Aorta (tissue), 5 donors: ENCODE results near the gene PTPRN2. TPM values are rescaled to one million over a fixed set of nuclear protein-coding genes. Genes with fewer than 3 reads are reported as not detected.

ENCODE experiments used
- ATAC-seq: fragments of 200-7000 bp; cut with Tn5 transposase; one replicate; pipeline ENCODE4 v1.9.1; 2022; ENCODE audit warnings: moderate library complexity; ENCODE audit not compliant: low FRiP score
- DNase-seq, 2 donors: peaks; one replicate each; pipeline ENCODE4 v3.0.0-alpha.2; 2020
- H3K27ac ChIP-seq, 2 donors: one replicate each; pipeline ENCODE4 v1.5.1; 2013; ENCODE audit warnings: low read length in 2 of 2, mild to moderate bottlenecking in 2 of 2, moderate library complexity in 2 of 2, control low read depth in 1 of 2, inconsistent platforms in 1 of 2, low read depth in 1 of 2
- H3K27me3 ChIP-seq, 2 donors: one replicate each; pipeline ENCODE4 v1.6.1; 2013; ENCODE audit warnings: control low read depth in 1 of 2, low read length in 1 of 2, mild to moderate bottlenecking in 1 of 2, moderate library complexity in 1 of 2; ENCODE audit not compliant: insufficient read depth in 2 of 2, control insufficient read depth in 1 of 2
- H3K36me3 ChIP-seq, 2 donors: one replicate each; pipeline ENCODE4 v1.6.1; 2013; ENCODE audit warnings: control low read depth in 1 of 2, low read length in 1 of 2, mild to moderate bottlenecking in 1 of 2; ENCODE audit not compliant: insufficient read depth in 2 of 2, control insufficient read depth in 1 of 2
- H3K4me1 ChIP-seq, 2 donors: one replicate each; pipeline ENCODE4 v1.6.1; 2013; ENCODE audit warnings: low read length in 2 of 2, control low read depth in 1 of 2, mild to moderate bottlenecking in 1 of 2, moderate library complexity in 1 of 2; ENCODE audit not compliant: insufficient read depth in 2 of 2, control insufficient read depth in 1 of 2
- H3K4me3 ChIP-seq, 2 donors: one replicate each; pipeline ENCODE4 v1.5.1; 2013; ENCODE audit warnings: low read length in 2 of 2, control low read depth in 1 of 2, mild to moderate bottlenecking in 1 of 2
- H3K9me3 ChIP-seq: one replicate; pipeline ENCODE4 v1.6.1; 2013; ENCODE audit warnings: mild to moderate bottlenecking, low read length; ENCODE audit not compliant: control insufficient read depth
- WGBS, 2 donors: extraction: QIAGEN DNeasy Blood & Tissue Kit; methylation state at CpG; one replicate each; pipeline ENCODE4 v1.1.7; 2013; 5-methylcytosine and 5-hydroxymethylcytosine counted together
- intact Hi-C, 2 donors: fragments of 100-400 bp; cut with DNase I; formaldehyde crosslinking; loops; one replicate each; pipeline versions ENCODE4 v1.14.2 to v1.15.0; 2022
- polyA plus RNA-seq, 2 donors: library from polyadenylated mRNA; stranded (reverse); fragments of 200-250 nt; gene quantifications; one replicate each; pipeline ENCODE4 v1.2.3, GENCODE V29; 2013
- total RNA-seq, 2 donors: library from RNA; stranded (reverse); fragmentation: NEBNext Ultra II Directional; extraction: Animal tissue kit (Norgen Biotek cat#: 25700); gene quantifications; one replicate each; pipeline ENCODE4 v1.2.1, GENCODE V29; 2021
- donor health status: healthy with polysubstance abuse.
- donor health status: Bipolar disorder and iron deficiency.
- donor health status: DM: no; HTN: no; CAD: no.
- donor health status: DM: no; HTN: no; CAD: no.
- donor health status: DM: yes; HTN: yes; CAD: no.

The PTPRN2 gene
- total and polyA plus RNA-seq, 4 donors = 0.67 to 3.3 (median 1.4) TPM

GRCh38 chr7:157517782-157518513 lies 1069.7 kb downstream of the PTPRN2 start:
- no peaks in the 10 kb centered on the region for H3K27me3 ChIP-seq
- H3K27ac ChIP-seq = no peak overlapping the region
- ATAC-seq = no peak
- DNase-seq = peak in 1 of 2 donors; percentile 33
- intact Hi-C loops = no loop called here
- H3K4me3 ChIP-seq = no peak overlapping the region
- no peaks in the 10 kb centered on the region for H3K9me3 ChIP-seq
- H3K36me3 ChIP-seq = no peaks in the 10 kb centered on the region
- no peaks in the 10 kb centered on the region for H3K4me1 ChIP-seq
- WGBS, 2 donors = 59 to 67% methylated on average over 10 of the region's 10 CpGs

- DNase-seq = peak in 1 of 2 donors; percentile 69
- Histone ChIP-seq H3K27ac (no peak overlapping the region), H3K4me3 (no peak overlapping the region), H3K4me1 (no peaks in the 10 kb centered on the region), H3K27me3 (no peaks in the 10 kb centered on the region), H3K9me3 (no peaks in the 10 kb centered on the region), H3K36me3 (no peaks in the 10 kb centered on the region)
- WGBS, 2 donors = 84 to 86% methylated on average over 24 to 25 of the region's 25 CpGs
- intact Hi-C loops = no loop called here
- no peak for ATAC-seq
Observed at GRCh38 chr7:157516911-157517781, 1070.5 kb downstream of the PTPRN2 start.

DNA sequence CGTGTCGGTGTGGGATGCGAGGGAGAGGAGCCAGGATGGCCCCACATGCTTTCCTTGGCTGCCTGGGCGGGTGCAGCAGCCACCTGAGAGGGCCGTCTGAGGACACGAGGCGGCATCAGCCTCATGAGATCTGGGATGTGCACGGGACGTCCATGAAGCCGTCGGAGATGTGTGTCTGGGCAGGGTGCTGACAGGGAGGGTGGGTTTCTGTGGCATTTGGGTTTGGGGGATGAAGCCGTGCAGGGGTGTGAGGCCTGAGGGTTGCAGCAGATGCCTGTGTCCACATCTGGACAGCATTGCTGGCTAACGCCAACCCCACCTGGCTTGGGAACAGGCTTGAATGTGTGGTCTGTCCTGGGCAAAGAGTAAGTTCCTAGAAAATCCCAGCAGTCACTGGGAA lies 1071.3 kb downstream of the PTPRN2 start:
- ATAC-seq (no peak), DNase-seq (peak in 1 of 2 donors; percentile 59)
- Histone ChIP-seq H3K9me3 (no peaks in the 10 kb centered on the region), H3K4me1 (no peaks in the 10 kb centered on the region), H3K4me3 (no peak overlapping the region), H3K36me3 (no peaks in the 10 kb centered on the region), H3K27ac (no peak overlapping the region), H3K27me3 (no peaks in the 10 kb centered on the region)
- intact Hi-C loops = no loop called here
- 86 to 92% methylated on average over 13 of the region's 13 CpGs for WGBS, 2 donors

GRCh38 chr7:157515342-157516041 lies 1072.1 kb downstream of the PTPRN2 start:
- Histone ChIP-seq H3K9me3 (no peaks in the 10 kb centered on the region), H3K27me3 (no peaks in the 10 kb centered on the region), H3K4me3 (no peak overlapping the region), H3K27ac (no peak overlapping the region), H3K36me3 (no peaks in the 10 kb centered on the region), H3K4me1 (no peaks in the 10 kb centered on the region)
- intact Hi-C loops = no loop called here
- WGBS, 2 donors = 47 to 54% methylated on average over 21 of the region's 21 CpGs
- ATAC-seq = no peak
- peak in 1 of 2 donors; percentile 55 for DNase-seq

- H3K9me3 ChIP-seq = no peaks in the 10 kb centered on the region
- ATAC-seq (no peak), DNase-seq (peak in 1 of 2 donors; percentile 30)
Observed at GRCh38 chr7:157514746-157515145, 1072.9 kb downstream of the PTPRN2 start.

DNA sequence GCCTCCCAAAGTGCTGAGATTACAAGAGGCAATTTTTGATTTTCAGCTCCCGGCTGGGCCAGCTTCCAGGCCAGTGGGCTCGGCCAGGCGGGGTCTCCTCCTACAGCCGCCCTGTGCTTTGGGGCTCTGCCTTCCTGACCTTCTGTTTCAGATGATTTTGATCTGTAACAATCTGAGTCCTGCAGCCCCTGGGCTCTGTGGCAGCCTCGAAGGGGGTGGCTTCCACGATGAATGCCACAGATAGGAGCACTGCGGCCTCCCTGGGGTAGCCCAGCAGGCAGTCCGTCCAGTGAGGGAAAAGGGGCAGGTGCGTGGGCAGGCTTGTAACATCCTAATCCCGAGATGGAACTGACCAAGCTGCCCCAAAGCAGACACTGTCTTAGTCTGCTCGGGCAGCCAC lies 1073.3 kb downstream of the PTPRN2 start:
- peak in 1 of 2 donors; percentile 52 for DNase-seq
- no peaks in the 10 kb centered on the region for H3K27me3 ChIP-seq
- ATAC-seq = no peak
- no peak overlapping the region for H3K27ac ChIP-seq
- no peaks in the 10 kb centered on the region for H3K4me1 ChIP-seq
- H3K9me3 ChIP-seq = no peaks in the 10 kb centered on the region
- no peaks in the 10 kb centered on the region for H3K36me3 ChIP-seq
- 69 to 74% methylated on average over 11 of the region's 11 CpGs for WGBS, 2 donors
- H3K4me3 ChIP-seq = no peak overlapping the region
- intact Hi-C loops = no loop called here

More at GRCh38 chr7:157514746-157515145, 1072.9 kb downstream of the PTPRN2 start:
- Histone ChIP-seq H3K4me3 (no peak overlapping the region), H3K27me3 (no peaks in the 10 kb centered on the region), H3K36me3 (no peaks in the 10 kb centered on the region), H3K4me1 (no peaks in the 10 kb centered on the region), H3K27ac (no peak overlapping the region)
- intact Hi-C loops = no loop called here
- 41 to 49% methylated on average over 6 of the region's 6 CpGs for WGBS, 2 donors

DNA sequence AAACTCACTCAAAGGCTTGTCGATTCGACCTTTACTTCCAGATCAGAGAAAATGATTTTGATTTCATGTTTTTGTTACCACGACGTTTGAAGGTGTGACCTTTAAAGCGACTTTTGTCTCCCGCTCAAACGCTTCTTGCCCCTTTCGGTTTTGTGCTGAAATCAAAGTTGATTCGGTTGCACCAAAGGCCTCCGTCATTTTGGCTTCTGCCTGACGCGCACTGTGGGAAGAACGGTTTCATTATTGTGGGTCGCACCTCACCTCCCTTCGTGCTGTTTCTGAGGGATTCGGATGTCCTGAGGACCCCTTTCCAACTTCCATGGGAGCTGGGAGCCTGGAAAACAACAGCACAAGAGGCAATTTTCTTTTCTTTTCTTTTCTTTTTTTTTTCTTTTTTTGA lies 1073.9 kb downstream of the PTPRN2 start:
- DNase-seq (no peak), ATAC-seq (no peak)
- H3K9me3 ChIP-seq = no peaks in the 10 kb centered on the region
- H3K27me3 ChIP-seq = no peaks in the 10 kb centered on the region
- no peaks in the 10 kb centered on the region for H3K36me3 ChIP-seq
- H3K27ac ChIP-seq = no peak overlapping the region
- H3K4me1 ChIP-seq = no peaks in the 10 kb centered on the region
- WGBS, 2 donors = 86 to 88% methylated on average over 16 of the region's 16 CpGs
- no peak overlapping the region for H3K4me3 ChIP-seq
- intact Hi-C loops = no loop called here

GRCh38 chr7:157513162-157513621 lies 1074.4 kb downstream of the PTPRN2 start:
- Histone ChIP-seq H3K4me3 (no peak overlapping the region), H3K9me3 (no peaks in the 10 kb centered on the region), H3K4me1 (no peaks in the 10 kb centered on the region), H3K27ac (no peak overlapping the region), H3K27me3 (no peaks in the 10 kb centered on the region), H3K36me3 (no peaks in the 10 kb centered on the region)
- intact Hi-C loops = no loop called here
- WGBS, 2 donors = 58 to 64% methylated on average over 18 of the region's 18 CpGs
- ATAC-seq (no peak), DNase-seq (peak in 1 of 2 donors; percentile 45)
